Sigmoid colon (tissue), 7 donors: ENCODE measurements around the gene SERTAD2. TPM values are rescaled to one million over a fixed set of nuclear protein-coding genes. Genes with fewer than 3 reads are reported as not detected.
A peak's percentile ranks its signal among the peaks of the same experiment; 100 is the strongest.

Experiments used
- DNase-seq: peaks from one replicate; pipeline ENCODE4 v3.0.0-alpha.2; 2019
- H3K27ac ChIP-seq, 4 donors: fragments of 200-600 bp; sonication (generic); one replicate each; pipeline ENCODE4 v1.5.1; 2016 to 2019; ENCODE audit warnings: mild to moderate bottlenecking in 1 of 4
- H3K27me3 ChIP-seq, 3 donors: fragments of 200-600 bp; sonication (generic); one replicate each; pipeline ENCODE4 v1.5.1; 2019; ENCODE audit warnings: mild to moderate bottlenecking in 1 of 3
- H3K36me3 ChIP-seq, 4 donors: fragments of 200-600 bp; sonication (generic); one replicate each; pipeline ENCODE4 v1.5.1; 2016 to 2019
- H3K4me1 ChIP-seq, 4 donors: fragments of 200-600 bp; sonication (generic); one replicate each; pipeline ENCODE4 v1.5.1; 2017 to 2019
- H3K4me3 ChIP-seq, 4 donors: fragments of 200-600 bp; sonication (generic); one replicate each; pipeline ENCODE4 v1.5.1; 2017 to 2019; ENCODE audit warnings: mild to moderate bottlenecking in 2 of 4, moderate library complexity in 1 of 4
- H3K9me3 ChIP-seq, 4 donors: fragments of 200-600 bp in 3 of 4; sonication (generic) in 3 of 4; one replicate each; pipeline versions ENCODE4 v1.5.1 to v1.6.1; 2013 to 2019
- EP300 ChIP-seq, 4 donors: sonication (generic); formaldehyde crosslinking; IDR thresholded peaks; one replicate each; pipeline ENCODE4 v1.6.1; 2017; ENCODE audit warnings: antibody characterized with exemption in 4 of 4
- POLR2A ChIP-seq, 2 donors: fragments of 450-650 bp; IDR thresholded peaks; one replicate each; pipeline ENCODE4 v1.6.1; 2016; ENCODE audit warnings: antibody characterized with exemption in 2 of 2, mild to moderate bottlenecking in 2 of 2, moderate library complexity in 2 of 2
- POLR2AphosphoS5 ChIP-seq, 4 donors: sonication (generic); formaldehyde crosslinking; IDR thresholded peaks; one replicate each; pipeline ENCODE4 v1.6.1; 2017; ENCODE audit warnings: antibody characterized with exemption in 4 of 4
- WGBS, 2 donors: extraction: QIAGEN DNeasy Blood & Tissue Kit; methylation state at CpG; one replicate each; pipeline ENCODE4 v1.1.7; 2013; 5-methylcytosine and 5-hydroxymethylcytosine counted together
- intact Hi-C: fragments of 100-400 bp; cut with DNase I; formaldehyde crosslinking; loops from one replicate; pipeline ENCODE4 v1.15.1; 2023
- polyA plus RNA-seq, 3 donors: library from polyadenylated mRNA; stranded (reverse); fragments of 200-250 nt; gene quantifications; one replicate each; pipeline ENCODE4 v1.2.3, GENCODE V29; 2013
- total RNA-seq, 4 donors: library from RNA; depleted of rRNA; stranded (reverse); fragments of >200 nt; gene quantifications; one replicate each; pipeline ENCODE4 v1.1.0, GENCODE V29; 2016
- TF ChIP-seq, protein P1 (sequence below), 4 experiments: fragments of 450-650 bp in 3 of 4; fragments of 200-600 bp in 1 of 4; IDR thresholded peaks; one replicate each; pipeline ENCODE4 v1.5.1; 2016 to 2019; ENCODE audit warnings: antibody characterized with exemption in 4 of 4, mild to moderate bottlenecking in 3 of 4, moderate library complexity in 2 of 4
- donor health status: healthy with polysubstance abuse.
- donor health status: Bipolar disorder and iron deficiency.
- donor health status: healthy.

SERTAD2 gene
- total and polyA plus RNA-seq, 7 donors, result 6.9 to 14.3 (median 9.1) TPM

DNA sequence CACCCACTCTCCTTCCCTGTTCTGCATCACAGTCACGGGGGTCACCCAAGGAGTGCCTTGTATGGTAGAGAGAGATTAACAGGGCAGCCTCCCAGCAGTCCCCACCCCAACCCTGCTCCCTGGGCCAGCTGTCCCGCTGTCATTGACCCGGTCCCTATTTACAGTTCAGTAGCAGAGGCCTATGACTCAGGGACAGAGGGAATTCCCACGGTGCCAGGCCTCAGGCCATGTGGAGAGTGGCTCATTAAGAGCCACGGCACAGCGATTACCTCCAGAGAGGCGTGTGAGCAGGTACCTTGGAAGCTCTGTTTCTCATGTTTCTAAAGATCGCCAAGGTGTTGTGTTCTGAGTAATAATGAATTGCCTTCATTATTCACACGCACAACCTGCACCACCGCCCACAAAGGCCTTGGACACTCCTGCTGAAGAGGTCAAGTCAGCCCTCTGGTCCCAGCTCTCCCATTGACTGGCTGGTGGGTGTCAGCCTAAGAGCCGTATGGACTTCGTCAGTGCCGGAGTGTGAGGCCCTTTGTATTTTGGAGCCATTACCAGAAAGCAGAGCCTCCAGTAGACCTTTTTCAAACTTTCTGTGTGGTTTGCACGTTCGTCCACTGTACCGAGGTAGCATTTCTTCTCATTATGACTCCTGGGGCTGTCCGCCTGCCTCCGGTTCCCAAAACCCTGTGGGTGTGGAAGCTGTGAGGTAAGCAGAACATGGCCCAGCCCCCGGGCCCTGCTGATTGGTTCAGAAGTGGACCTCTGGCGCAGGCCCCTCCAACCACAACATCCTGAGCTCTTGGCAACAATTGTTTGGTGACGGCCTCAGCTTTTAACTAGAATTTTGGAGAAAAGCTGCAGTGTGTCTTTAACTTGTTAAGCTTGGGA, 47.0 kb downstream of the SERTAD2 start:
- DNase-seq, result peak; percentile 96
- Histone ChIP-seq H3K27me3 (no peaks in the 10 kb centered on the region), H3K9me3 (no peaks in the 10 kb centered on the region), H3K27ac (peak overlapping the region in 3 of 4 donors; percentile 32 to 50 (median 45)), H3K36me3 (no peaks in the 10 kb centered on the region), H3K4me3 (peak overlapping the region in 1 of 4 donors; percentile 6), H3K4me1 (peaks cover 0 to 17% (median 12%) of the 10 kb centered on the region in 4 donors)
- 48 to 55% methylated on average over 21 of the region's 21 CpGs for WGBS, 2 donors
- intact Hi-C loops, result no loop called here
- TF ChIP-seq EP300 (IDR thresholded peaks at IDR 0.05) (no peak), POLR2A (IDR thresholded peaks at IDR 0.05) (no peak), POLR2AphosphoS5 (IDR thresholded peaks at IDR 0.05) (peak in 1 of 4 donors; percentile 54)

DNA sequence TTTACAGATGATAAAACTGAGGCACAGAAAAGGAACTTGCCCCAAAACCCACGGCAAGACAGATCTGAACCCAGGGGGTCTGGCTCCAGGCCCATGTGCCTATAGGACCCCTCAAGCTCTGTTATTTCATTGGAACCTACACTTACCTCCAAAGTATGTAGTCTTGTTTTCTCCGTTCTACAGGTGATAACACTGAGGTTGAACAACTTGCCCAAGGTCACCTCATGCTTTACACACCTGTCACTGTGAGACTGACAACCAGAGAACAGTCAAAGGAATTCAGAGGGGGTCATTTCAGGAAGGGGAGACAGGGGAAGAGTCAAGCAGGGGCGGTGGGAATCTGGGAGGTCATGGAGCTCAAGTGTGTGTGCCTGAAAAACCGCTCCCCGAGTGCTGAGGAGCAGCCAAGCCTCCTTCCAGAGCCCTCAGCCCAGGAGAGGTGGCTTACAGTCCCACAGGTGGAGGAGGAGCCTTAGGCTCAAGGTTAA, 47.7 kb downstream of the SERTAD2 start:
- peak; percentile 65 for DNase-seq
- peaks cover 0 to 17% (median 12%) of the 10 kb centered on the region in 4 donors for H3K4me1 ChIP-seq
- H3K27ac ChIP-seq, result no peak overlapping the region
- intact Hi-C loops, result no loop called here
- H3K9me3 ChIP-seq, result no peaks in the 10 kb centered on the region
- H3K4me3 ChIP-seq, result no peak overlapping the region
- no peak for TF ChIP-seq POLR2A (IDR thresholded peaks at IDR 0.05)
- TF ChIP-seq, protein P1, sequence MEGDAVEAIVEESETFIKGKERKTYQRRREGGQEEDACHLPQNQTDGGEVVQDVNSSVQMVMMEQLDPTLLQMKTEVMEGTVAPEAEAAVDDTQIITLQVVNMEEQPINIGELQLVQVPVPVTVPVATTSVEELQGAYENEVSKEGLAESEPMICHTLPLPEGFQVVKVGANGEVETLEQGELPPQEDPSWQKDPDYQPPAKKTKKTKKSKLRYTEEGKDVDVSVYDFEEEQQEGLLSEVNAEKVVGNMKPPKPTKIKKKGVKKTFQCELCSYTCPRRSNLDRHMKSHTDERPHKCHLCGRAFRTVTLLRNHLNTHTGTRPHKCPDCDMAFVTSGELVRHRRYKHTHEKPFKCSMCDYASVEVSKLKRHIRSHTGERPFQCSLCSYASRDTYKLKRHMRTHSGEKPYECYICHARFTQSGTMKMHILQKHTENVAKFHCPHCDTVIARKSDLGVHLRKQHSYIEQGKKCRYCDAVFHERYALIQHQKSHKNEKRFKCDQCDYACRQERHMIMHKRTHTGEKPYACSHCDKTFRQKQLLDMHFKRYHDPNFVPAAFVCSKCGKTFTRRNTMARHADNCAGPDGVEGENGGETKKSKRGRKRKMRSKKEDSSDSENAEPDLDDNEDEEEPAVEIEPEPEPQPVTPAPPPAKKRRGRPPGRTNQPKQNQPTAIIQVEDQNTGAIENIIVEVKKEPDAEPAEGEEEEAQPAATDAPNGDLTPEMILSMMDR (IDR thresholded peaks at IDR 0.05), result no peak
- no peak for TF ChIP-seq POLR2AphosphoS5 (IDR thresholded peaks at IDR 0.05)
- no peak for TF ChIP-seq EP300 (IDR thresholded peaks at IDR 0.05)
- no peaks in the 10 kb centered on the region for H3K36me3 ChIP-seq
- H3K27me3 ChIP-seq, result no peaks in the 10 kb centered on the region
- 64 to 86% methylated on average over 5 of the region's 5 CpGs for WGBS, 2 donors

DNA sequence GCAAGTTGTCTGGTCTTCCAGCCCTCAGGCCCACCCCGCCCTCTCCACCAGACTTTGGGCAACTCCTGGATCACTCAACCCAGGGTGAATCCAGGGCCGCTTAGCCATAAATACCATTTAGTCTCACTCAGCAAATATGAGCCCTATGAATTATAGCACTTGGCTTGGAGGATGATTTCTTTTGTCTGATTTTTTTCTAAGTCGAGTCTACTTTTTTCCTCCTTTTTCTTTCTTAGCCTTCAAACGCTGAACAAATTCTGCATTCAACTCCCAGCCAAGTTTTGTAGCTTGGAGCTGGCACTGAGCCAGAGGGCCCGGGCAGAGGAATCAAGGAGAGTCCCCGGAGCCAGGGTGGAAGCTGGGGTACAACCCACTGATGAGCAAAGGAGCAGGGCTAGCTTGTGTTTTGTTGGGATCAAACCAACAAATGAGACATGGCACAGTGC, 48.7 kb downstream of the SERTAD2 start:
- peaks cover 0 to 17% (median 12%) of the 10 kb centered on the region in 4 donors for H3K4me1 ChIP-seq
- intact Hi-C loops, result no loop called here
- no peak for DNase-seq
- H3K27me3 ChIP-seq, result no peaks in the 10 kb centered on the region
- no peak overlapping the region for H3K4me3 ChIP-seq
- peak overlapping the region in 1 of 4 donors; percentile 49 for H3K27ac ChIP-seq
- 23 to 57% methylated on average over 6 of the region's 6 CpGs for WGBS, 2 donors
- TF ChIP-seq POLR2AphosphoS5 (IDR thresholded peaks at IDR 0.05) (peak in 3 of 4 donors; percentile 56 to 72 (median 68)), EP300 (IDR thresholded peaks at IDR 0.05) (no peak)
- H3K36me3 ChIP-seq, result no peaks in the 10 kb centered on the region
- no peaks in the 10 kb centered on the region for H3K9me3 ChIP-seq

DNA sequence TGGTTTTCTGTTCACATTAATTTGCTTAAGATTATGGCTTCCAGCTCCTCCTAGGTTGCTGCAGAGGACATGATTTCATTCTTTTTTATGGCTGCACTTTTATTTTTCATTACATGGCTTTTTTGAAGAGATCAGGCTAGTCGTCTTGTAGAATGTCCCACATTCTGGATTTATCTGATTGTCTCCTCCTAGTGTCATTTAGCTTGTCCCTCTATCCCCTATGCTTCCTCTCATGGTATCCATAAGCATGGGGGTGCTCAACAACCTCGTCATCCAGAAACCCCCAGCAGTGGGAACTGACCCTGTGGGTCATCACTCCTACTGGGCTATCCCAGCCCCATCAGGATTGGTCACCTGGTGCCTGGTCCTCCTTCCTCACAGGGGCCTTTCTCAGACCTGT, 49.6 kb downstream of the SERTAD2 start:
- Histone ChIP-seq H3K4me3 (no peak overlapping the region), H3K9me3 (no peaks in the 10 kb centered on the region), H3K27ac (no peak overlapping the region), H3K36me3 (no peaks in the 10 kb centered on the region), H3K27me3 (no peaks in the 10 kb centered on the region), H3K4me1 (peaks cover 0 to 17% (median 12%) of the 10 kb centered on the region in 4 donors)
- WGBS, 2 donors, result 93 to 95% methylated on average over 2 of the region's 2 CpGs
- intact Hi-C loops, result no loop called here
- peak; percentile 29 for DNase-seq
- TF ChIP-seq POLR2AphosphoS5 (IDR thresholded peaks at IDR 0.05) (no peak), EP300 (IDR thresholded peaks at IDR 0.05) (no peak), POLR2A (IDR thresholded peaks at IDR 0.05) (no peak)
- TF ChIP-seq, protein P1 (IDR thresholded peaks at IDR 0.05), result no peak

DNA sequence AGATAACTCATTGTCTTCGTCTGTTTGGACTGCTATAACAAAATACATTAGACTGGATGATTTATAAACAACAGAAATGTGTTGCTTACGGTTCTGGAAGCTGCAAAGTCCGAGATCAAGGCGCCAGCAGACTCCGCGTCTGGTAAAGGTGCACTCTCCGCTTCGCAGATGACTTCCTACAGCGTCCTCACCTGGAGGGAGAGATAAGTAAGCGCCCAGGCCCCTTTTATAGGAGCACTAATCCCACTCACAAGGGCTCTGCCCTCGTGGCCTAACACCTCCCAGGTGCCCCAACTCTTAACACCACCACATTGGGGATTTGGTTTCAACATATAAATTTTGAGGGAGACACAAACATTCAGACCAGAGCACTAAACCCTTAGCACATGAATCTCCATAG, 51.3 kb downstream of the SERTAD2 start:
- WGBS, 2 donors, result 92 to 93% methylated on average over 11 of the region's 11 CpGs
- TF ChIP-seq, protein P1 (IDR thresholded peaks at IDR 0.05), result no peak
- TF ChIP-seq POLR2A (IDR thresholded peaks at IDR 0.05) (no peak), EP300 (IDR thresholded peaks at IDR 0.05) (no peak), POLR2AphosphoS5 (IDR thresholded peaks at IDR 0.05) (no peak)
- no peaks in the 10 kb centered on the region for H3K9me3 ChIP-seq
- no peaks in the 10 kb centered on the region for H3K36me3 ChIP-seq
- no peak overlapping the region for H3K4me3 ChIP-seq
- H3K27ac ChIP-seq, result no peak overlapping the region
- no peaks in the 10 kb centered on the region for H3K27me3 ChIP-seq
- H3K4me1 ChIP-seq, result peaks cover 0 to 13% (median 8%) of the 10 kb centered on the region in 4 donors
- DNase-seq, result no peak
- intact Hi-C loops, result no loop called here
